ENCODE results near the gene AIF1. TPM values are rescaled to one million over a fixed set of nuclear protein-coding genes. Genes with fewer than 3 reads are reported as not detected.

The AIF1 gene
- total RNA-seq, 1 donor from 2014 or later = 109 TPM

DNA sequence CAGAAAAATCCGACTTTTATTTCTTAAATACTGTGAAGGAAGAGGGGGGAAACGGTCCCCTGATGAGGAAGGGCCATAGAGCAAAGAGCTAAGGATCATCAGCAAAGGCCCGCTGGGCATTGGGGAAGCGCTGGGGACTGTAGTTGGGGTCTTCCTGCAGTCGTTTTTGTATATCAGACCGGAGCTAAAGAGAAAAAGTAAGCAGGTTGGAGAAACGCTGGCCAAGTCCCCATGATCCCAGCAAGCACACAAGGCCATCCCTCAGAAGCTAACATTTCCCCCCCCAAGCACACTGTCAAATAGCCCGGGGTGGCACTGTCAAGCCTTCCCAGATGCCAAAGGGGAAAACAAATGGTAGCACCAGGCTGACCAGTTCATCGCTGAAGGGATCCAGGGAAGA is 24.0 kb downstream of the AIF1 start:
- Histone ChIP-seq H3K4me3 (no peak overlapping the region), H3K27me3 (ENCODE audit: low read depth) (no peaks in the 10 kb centered on the region), H3K27ac (no peak overlapping the region), H3K9me3 (no peaks in the 10 kb centered on the region), H3K36me3 (peaks cover 100% of the 10 kb centered on the region), H3K4me1 (no peaks in the 10 kb centered on the region)
- ATAC-seq (no peak), DNase-seq (no peak)
- TF ChIP-seq, protein P1, sequence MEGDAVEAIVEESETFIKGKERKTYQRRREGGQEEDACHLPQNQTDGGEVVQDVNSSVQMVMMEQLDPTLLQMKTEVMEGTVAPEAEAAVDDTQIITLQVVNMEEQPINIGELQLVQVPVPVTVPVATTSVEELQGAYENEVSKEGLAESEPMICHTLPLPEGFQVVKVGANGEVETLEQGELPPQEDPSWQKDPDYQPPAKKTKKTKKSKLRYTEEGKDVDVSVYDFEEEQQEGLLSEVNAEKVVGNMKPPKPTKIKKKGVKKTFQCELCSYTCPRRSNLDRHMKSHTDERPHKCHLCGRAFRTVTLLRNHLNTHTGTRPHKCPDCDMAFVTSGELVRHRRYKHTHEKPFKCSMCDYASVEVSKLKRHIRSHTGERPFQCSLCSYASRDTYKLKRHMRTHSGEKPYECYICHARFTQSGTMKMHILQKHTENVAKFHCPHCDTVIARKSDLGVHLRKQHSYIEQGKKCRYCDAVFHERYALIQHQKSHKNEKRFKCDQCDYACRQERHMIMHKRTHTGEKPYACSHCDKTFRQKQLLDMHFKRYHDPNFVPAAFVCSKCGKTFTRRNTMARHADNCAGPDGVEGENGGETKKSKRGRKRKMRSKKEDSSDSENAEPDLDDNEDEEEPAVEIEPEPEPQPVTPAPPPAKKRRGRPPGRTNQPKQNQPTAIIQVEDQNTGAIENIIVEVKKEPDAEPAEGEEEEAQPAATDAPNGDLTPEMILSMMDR (IDR thresholded peaks at IDR 0.05) = no peak
- intact Hi-C loops (cut with DNase I) = no loop called here

DNA sequence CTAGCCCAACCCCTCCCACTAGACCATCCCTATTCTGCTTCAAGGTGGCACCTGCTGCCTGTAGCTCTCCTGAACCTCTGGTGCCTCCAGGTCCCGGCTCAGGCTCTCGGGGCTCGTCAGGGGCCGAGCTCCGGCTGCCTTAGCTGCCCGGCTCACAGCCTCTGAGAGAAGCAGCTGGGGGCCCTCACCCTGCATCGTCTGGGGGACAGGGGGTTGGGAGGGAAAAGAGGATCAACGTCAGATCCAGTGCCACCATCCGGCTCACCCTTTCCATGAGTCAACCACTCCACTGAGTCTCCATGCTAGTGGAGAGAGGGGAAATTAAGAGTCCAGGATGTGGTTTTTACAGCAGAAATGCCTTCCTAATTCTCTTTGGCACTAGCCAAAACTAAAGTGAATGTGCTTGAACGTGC is 24.4 kb downstream of the AIF1 start:
- Histone ChIP-seq H3K27me3 (ENCODE audit: low read depth) (no peaks in the 10 kb centered on the region), H3K9me3 (no peaks in the 10 kb centered on the region), H3K4me3 (no peak overlapping the region), H3K36me3 (peaks cover 100% of the 10 kb centered on the region), H3K27ac (no peak overlapping the region), H3K4me1 (no peaks in the 10 kb centered on the region)
- intact Hi-C loops (cut with DNase I) = no loop called here
- ATAC-seq (no peak), DNase-seq (no peak)
- TF ChIP-seq, protein P1 (IDR thresholded peaks at IDR 0.05) = no peak

- H3K36me3 ChIP-seq = peaks cover 100% of the 10 kb centered on the region
- no peak overlapping the region for H3K4me3 ChIP-seq
- TF ChIP-seq, protein P1 (IDR thresholded peaks at IDR 0.05) = no peak
- no peak for DNase-seq
- intact Hi-C loops (cut with DNase I) = no loop called here
- no peaks in the 10 kb centered on the region for H3K27me3 ChIP-seq (ENCODE audit: low read depth)
- ATAC-seq = no peak
- no peaks in the 10 kb centered on the region for H3K9me3 ChIP-seq
- no peak overlapping the region for H3K27ac ChIP-seq
- H3K4me1 ChIP-seq = no peaks in the 10 kb centered on the region
These were observed 25.6 kb downstream of the AIF1 start for GRCh38 chr6:31640612-31641011.

- no peak for ATAC-seq
- intact Hi-C loops (cut with DNase I) = no loop called here
These were observed 26.3 kb downstream of the AIF1 start for GRCh38 chr6:31641370-31641769.

GRCh38 chr6:31642798-31643570 is 27.9 kb downstream of the AIF1 start:
- intact Hi-C loops (cut with DNase I) = no loop called here
- Histone ChIP-seq H3K9me3 (no peaks in the 10 kb centered on the region), H3K4me3 (no peak overlapping the region), H3K36me3 (peaks cover 100% of the 10 kb centered on the region), H3K27ac (no peak overlapping the region), H3K4me1 (no peaks in the 10 kb centered on the region), H3K27me3 (ENCODE audit: low read depth) (no peaks in the 10 kb centered on the region)
- DNase-seq (no peak), ATAC-seq (no peak)
- TF ChIP-seq, protein P1 (IDR thresholded peaks at IDR 0.05) = no peak

More at GRCh38 chr6:31641370-31641769, 26.3 kb downstream of the AIF1 start:
- no peak for DNase-seq
- H3K9me3 ChIP-seq = no peaks in the 10 kb centered on the region
- no peak overlapping the region for H3K4me3 ChIP-seq
- H3K27ac ChIP-seq = no peak overlapping the region
- no peaks in the 10 kb centered on the region for H3K27me3 ChIP-seq (ENCODE audit: low read depth)
- TF ChIP-seq, protein P1 (IDR thresholded peaks at IDR 0.05) = no peak
- peaks cover 100% of the 10 kb centered on the region for H3K36me3 ChIP-seq
- H3K4me1 ChIP-seq = no peaks in the 10 kb centered on the region

All from lower lobe of right lung (tissue), 2 donors.